Medulla oblongata (tissue), 1 donor: Measurements from ENCODE around the gene TGFB1I1.
"Not testable (repeated sequence)": the region's sequence is repeated elsewhere in the genome, so short reads cannot be mapped to it uniquely, and the experiment has no call there.

Source experiments
- DNase-seq: peaks from one replicate; pipeline ENCODE4 v3.0.0-alpha.2; 2015; ENCODE audit errors: extremely low spot score

Gene TGFB1I1

DNA sequence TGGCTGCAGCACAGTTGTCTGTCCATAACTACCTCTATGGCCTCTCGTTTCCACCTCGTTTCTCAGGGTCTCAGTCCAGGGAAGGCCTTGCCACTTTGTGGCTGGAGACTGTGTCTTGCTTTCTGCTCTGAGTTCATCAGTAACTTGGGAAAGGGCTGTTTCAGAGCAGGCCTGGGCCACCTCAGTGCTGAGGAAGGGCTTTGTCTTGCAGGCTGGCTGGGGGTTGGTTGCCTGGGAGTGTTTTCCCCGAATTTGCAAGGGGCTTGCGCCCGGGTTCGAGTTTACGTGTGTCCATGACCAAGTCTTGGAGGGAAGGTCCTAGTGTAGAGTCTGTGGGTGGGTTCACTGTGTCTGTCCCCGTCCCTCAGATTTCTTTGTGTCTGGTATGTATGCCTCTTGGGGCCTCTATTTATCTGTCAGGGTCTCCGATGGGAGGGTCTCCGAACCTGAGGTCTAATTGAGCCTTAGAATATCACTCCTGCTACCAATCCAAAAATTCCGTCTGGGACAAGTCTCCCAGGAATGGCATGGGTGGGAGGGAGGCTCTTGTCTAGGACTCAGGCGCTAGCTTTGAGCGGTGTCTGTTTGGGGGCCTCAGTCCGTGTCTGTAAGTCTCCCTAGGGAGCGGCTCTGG is 594 bp upstream of the TGFB1I1 start:
- DNase-seq, result no peak

DNA sequence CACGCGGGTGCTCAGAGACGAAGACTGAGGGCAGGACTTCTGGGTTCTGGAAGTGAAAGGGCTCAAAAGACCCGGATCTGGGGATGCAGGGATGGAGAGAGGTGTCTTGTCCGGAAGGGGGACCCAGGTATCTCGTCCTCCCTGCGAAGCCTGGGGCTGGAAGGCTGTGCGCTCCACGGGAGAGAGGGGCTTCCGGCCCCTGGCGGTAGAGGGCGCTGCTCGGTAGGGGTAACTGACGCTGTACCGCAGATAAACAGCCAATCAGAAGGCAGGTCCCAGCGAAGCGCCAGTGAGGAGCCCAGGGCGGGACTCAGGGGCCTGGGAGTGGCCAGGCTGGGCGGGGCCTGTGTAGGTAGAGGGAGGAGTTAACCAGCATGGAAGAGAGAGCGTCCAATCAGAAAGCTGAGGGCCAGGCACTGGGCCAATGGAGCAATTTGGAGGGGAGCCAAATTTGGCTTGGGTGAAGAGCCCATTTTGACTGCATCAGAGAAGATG is 804 bp downstream of the TGFB1I1 start:
- DNase-seq, result peak; percentile 24

DNA sequence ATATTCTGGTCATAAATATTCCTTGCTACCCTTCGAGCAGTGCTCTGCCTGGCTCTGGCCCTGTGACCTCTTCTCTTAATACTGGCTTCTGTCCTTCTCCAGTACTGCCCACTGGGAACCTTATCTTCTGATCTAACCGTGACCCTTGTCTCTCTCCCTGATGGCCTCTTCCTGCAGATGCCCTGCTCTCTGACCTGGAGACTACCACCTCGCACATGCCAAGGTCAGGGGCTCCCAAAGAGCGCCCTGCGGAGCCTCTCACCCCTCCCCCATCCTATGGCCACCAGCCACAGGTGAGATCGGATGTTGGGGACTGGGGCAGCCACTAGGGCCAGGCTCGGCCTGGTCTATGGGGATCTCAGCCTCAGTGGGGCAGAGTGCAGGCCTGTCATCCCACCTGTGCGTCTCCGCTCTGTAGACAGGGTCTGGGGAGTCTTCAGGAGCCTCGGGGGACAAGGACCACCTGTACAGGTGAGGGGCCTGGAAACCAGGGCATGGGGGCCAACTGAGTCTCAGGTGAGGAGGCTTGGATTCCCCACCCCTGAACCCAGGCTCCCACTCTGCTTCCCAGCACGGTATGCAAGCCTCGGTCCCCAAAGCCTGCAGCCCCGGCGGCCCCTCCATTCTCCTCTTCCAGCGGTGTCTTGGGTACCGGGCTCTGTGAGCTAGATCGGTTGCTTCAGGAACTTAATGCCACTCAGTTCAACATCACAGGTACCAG is 1.5 kb downstream of the TGFB1I1 start:
- no peak for DNase-seq

DNA sequence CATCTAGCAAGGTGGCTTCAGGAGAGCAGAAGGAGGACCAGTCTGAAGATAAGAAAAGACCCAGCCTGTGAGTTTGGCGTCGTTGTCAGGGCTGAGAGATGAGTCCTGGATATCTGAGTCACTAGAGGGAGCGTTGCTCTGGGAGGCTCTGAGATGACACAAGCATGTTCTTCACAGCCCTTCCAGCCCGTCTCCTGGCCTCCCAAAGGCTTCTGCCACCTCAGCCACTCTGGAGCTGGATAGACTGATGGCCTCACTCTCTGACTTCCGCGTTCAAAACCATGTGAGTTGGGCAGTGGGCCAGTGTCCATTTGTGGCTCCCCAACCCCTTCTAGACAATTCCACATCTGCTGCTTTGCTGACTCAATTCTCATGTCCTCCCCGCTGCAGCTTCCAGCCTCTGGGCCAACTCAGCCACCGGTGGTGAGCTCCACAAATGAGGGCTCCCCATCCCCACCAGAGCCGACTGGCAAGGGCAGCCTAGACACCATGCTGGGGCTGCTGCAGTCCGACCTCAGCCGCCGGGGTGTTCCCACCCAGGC is 2.3 kb downstream of the TGFB1I1 start:
- DNase-seq, result no peak

DNA sequence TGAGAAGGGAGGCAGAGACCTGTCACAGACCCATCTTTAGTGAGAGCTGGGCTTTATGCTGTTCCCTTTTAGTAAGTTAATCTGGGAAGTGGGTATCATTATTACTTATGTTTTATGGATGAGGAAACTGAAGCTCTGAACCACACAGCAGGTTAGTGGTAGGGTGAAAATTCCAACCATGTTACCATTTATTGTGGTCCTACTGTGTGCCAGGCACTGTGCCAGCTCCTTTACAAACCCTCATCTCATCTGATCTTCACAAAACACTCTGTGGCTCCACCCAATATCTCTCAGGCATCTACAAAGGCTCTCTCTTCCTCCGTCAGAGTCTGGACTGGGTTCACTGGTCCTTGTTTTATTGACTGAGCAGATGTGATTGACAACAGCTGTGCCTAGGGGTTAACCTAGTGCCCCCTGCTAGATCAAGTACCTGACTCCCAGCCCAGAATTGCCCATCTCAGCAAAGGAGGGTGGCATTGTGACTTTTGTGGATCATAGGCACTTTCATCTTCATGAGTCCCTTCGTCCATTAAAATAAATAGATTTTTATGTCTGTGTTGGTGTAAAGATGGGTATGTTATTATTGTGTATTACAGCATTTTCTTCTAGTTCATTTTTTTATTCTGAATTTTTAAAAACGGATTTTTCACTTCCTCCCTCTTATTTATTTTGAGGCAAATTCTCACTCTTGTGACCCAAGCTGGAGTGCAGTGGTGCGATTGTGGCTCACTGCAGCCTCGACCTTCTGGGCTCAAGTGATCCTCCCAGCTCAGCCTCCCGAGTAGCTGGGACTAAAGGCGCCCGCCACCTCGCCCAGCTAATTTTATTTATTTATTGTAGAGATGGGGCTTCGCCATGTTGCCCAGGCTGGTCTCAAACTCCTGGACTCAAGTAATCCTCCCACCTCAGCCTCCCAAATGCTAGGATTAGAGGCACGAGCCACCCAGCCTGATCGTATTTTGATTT is 3.1 kb downstream of the TGFB1I1 start:
- DNase-seq, result no peak

DNA sequence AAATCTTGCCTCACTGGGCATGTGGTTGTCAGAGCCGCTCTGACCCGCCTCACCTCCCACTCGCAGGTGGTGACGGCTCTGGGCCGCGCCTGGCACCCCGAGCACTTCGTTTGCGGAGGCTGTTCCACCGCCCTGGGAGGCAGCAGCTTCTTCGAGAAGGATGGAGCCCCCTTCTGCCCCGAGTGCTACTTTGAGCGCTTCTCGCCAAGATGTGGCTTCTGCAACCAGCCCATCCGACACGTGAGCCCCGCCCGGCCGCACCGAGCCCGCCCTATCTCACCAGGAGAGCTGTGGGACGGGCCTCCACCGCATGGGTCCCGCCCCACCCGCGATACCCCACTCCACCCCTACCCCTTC is 4.0 kb downstream of the TGFB1I1 start:
- no peak for DNase-seq

DNA sequence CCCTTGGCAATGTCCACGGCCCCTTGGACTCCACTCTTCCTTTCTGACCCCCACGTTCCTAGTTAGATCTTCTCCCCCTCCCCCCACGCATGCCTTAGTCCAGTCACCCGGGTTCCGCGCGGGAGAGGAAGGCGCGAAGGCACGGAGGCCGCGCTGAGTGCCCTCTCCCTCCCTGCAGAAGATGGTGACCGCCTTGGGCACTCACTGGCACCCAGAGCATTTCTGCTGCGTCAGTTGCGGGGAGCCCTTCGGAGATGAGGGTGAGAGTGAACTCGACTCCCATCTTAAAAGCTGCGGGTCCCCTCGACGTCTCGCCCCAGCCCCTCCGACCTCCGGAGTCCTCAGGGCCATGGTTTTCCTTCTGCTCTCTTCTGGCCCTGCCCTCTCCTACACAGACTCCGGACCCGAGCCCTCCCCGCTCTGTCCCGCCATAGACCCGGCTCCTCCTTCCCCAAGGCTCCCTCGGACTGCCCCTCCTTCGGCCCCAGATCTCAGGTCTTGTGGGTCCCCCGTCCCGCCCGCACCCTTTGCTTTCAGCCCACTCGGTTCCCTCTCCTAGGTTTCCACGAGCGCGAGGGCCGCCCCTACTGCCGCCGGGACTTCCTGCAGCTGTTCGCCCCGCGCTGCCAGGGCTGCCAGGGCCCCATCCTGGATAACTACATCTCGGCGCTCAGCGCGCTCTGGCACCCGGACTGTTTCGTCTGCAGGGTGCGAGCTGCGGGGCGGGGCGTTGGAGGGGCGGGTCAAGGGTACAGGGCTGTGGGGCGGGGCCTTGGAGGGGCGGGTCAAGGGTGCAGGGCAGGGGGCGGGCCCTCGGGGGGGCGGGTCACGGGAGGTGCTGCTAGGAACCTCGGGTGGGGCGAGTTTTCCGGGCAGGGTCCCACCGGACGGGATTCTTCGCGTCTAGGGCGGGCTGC is 4.6 kb downstream of the TGFB1I1 start:
- peak; percentile 32 for DNase-seq

DNA sequence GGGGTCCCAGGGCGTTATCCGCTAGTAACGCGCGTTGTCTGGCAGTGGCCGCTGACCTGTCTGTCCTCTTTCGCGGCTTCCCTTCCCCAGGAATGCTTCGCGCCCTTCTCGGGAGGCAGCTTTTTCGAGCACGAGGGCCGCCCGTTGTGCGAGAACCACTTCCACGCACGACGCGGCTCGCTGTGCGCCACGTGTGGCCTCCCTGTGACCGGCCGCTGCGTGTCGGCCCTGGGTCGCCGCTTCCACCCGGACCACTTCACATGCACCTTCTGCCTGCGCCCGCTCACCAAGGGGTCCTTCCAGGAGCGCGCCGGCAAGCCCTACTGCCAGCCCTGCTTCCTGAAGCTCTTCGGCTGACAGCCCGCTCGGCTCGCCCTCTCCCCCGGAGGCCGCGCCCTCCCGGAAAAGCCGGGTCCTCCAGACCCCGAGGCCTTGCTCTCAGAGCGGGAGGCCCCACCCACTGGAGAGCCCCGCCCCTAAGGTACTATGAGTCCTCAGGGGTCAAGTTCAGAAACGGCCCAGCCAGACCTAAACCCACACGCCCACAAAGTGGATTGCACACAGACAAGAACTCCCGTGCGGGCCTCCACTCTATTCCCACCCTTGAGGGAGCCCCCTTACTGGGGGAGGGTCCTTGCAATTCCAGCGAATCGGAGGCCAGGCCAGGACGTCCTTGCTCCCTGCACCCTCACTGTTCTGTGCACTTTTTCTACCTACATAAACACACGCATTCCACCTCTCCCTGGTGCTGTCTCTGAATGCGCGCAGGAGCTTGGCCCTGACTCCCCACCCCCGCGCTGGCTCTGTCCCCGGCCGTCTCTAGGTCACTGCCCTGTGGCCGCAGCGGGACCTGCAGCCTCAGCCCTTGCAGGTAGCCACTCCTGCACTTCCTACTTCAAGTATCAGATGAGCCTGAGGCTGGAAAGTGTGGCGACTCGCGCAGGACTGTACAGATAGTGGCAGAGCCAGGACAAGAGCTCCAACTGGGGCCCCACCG is 5.6 kb downstream of the TGFB1I1 start:
- no peak for DNase-seq

DNA sequence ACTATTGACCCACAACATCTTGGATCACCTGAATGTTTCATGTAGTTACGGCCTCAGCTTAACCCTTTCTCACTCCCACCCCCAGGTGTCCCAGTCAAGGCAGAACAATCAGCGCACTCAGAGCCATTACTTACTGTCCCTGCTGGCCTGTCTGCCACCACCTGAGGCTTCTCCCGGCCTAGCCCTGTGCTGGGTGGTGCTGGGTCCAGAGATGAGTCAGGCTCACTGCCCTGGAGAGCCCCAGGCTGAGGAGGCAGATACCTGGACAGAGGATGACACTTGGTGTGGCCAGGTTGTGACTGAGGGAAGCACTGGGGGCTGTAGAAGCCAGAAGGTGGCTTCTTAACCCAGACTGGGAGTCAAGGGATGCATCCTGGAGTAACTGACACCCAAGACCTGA is 7.0 kb downstream of the TGFB1I1 start:
- no peak for DNase-seq

DNA sequence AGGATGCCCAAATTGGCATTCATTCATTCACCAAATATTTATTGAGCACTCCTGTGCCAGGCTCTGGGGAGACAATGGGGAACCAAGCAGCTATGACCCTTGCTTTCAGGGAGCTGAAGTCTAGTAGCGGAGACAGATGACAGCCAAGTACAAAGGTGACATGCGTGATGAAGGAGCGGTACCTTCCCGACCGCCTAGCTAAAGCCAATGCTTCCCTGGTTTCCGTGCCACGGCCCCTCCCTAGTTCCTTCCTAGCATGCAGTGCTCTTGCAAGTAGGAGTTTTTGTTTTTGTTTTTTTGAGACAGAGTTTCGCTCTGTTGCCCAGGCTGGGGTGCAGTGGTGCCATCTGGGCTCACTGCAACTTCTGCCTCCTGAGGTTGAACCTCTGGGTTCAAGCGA is 7.8 kb downstream of the TGFB1I1 start:
- no peak for DNase-seq

DNA sequence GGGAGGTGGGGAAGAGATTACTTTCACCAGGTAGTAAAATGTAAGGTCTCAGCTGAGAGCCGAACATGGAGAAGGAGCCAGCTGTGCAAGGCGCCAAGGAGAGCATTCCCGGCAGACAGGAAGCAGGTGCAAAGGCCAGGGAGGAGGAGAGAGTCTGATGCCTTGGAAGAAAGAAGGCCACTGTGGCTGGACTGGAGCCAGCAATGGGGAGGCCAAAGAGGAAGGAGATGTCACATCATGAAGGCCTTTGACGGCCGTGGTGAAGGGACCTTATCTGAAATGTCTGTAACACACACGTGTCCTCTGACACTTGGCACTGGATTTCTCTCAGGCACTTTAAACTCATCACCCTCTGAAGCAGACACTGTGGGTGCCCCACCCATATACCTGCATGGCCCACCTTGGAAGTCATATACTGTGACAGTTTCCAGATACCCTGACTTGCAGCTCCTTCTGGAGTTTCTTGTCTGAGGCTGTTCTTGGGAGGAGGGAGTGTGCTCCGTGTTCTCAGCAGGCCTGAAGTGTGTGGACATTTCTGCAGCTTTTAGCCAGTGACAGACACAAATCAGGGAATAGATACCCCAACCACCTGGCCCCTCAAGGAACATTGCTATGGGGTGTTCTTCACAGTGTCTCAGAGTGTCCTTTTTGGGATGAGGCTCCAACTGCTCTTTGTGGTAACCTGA is 9.0 kb downstream of the TGFB1I1 start:
- DNase-seq, result no peak

DNA sequence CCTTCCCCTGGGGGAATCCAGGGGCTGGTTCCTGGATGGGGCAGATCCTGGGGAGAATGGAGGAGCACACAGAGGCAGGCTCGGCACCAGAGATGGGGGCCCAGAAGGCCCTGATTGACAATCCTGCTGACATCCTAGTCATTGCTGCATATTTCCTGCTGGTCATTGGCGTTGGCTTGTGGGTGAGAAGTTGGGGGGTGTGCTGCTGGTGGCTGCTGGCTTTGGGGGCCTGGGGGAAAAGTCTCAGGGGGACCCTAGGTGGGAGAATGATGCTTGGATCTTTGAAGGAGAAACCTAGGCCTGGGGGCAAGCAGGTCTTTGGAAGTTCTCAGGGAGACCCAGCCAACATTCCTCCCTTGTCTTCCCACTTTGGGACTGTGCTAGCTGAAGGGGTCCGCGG is 11.1 kb downstream of the TGFB1I1 start, which contains the start of gene SLC5A2:
Gene SLC5A2 (plus strand): TSS at position 43 of the 400 bp plus-strand sequence. CDS start 14 bp downstream, at position 57.
- DNase-seq, result no peak

DNA sequence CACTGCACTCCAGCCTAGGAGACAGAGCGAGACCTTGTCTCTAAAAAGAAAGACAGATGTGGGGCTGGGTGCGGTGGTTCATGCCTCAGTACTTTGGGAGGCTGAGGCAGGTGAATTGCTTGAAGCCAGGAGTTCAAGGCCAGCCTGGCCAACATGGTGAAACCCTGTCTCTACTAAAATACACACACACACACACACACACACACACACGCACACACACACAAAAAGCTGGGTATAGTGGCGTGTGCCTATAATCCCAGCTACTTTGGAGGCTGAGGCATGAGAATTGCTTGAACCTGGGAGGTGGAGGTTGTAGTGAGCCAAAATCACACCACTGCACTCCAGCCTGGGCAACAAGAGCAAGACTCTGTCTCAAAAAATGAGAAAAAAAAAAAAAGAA is 12.1 kb downstream of the TGFB1I1 start:
- DNase-seq, result not testable (repeated sequence)

DNA sequence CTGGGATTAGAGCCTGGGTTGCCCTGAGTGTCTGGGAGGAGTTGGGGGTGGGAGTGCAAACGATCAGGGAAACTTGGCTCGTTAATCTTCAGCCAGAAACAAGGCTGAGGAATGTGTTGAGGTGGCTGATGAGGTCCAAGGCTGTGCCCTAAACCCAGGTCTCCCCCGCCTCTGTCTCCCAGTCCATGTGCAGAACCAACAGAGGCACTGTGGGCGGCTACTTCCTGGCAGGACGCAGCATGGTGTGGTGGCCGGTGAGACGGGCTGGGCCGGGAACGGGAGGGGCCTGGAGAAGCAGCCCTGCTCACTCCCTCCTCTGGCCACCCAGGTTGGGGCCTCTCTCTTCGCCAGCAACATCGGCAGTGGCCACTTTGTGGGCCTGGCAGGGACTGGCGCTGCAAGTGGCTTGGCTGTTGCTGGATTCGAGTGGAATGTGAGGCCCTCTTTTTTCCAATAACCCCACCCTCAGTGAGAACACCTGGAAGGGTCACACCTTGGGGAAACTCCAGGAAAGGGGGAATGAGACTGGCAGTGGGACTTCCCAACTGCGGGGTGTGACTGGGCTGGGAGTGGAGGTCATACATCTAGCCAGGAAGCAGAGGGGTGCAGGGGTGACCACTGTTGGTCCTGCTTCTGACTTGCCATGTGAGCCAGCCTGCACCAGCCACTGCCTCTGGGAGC is 12.7 kb downstream of the TGFB1I1 start:
- no peak for DNase-seq

DNA sequence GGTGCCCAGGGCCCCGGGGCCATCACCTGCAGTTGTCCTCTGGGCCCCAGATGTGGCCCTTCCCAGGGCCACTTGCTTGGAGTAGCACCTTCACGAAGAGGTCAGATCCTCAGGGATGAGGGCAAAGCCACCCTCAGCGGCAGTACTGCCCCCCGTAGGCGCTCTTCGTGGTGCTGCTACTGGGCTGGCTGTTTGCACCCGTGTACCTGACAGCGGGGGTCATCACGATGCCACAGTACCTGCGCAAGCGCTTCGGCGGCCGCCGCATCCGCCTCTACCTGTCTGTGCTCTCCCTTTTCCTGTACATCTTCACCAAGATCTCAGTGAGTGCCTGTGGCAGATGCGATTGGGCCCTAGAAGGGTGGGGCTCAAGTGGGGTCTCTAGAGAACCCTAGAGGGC is 13.6 kb downstream of the TGFB1I1 start:
- no peak for DNase-seq

DNA sequence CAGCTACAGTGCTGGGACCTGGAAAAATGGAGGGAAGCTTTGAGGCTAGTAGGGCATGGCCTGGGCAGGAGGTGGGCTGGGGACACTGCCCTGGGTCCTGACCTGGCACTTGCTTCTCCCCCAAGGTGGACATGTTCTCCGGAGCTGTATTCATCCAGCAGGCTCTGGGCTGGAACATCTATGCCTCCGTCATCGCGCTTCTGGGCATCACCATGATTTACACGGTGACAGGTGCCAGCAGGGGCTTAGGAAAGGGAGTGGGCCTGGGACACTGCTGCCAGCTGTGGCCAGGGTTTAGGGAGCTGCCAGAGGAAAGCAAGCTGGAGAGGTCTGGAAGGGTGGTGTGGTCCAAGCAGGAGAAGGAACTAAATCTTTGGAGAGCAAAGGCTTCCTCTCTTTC is 14.1 kb downstream of the TGFB1I1 start:
- DNase-seq, result no peak

DNA sequence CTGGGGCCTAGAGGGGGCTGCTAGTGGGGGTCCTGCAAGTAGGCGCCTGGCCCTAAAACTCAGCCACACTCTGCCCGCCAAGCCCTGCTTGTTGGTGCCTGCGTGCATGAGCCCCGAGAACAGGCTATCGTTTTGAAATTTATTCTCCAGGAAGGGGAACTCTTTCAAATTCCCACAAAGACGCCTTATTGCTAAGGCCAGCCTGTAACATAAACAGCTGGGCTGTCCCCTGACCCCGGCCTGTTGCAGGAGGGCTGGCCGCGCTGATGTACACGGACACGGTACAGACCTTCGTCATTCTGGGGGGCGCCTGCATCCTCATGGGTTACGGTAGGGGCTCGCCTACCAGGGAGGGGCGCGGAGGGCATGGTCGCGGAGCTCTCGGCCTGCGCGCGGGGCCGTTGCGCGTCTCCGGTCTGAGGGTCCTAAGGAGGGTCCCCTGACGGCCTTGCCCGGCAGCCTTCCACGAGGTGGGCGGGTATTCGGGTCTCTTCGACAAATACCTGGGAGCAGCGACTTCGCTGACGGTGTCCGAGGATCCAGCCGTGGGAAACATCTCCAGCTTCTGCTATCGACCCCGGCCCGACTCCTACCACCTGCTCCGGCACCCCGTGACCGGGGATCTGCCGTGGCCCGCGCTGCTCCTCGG is 15.2 kb downstream of the TGFB1I1 start:
- no peak for DNase-seq
